ENCODE results near the gene CDK18.

The CDK18 gene

DNA sequence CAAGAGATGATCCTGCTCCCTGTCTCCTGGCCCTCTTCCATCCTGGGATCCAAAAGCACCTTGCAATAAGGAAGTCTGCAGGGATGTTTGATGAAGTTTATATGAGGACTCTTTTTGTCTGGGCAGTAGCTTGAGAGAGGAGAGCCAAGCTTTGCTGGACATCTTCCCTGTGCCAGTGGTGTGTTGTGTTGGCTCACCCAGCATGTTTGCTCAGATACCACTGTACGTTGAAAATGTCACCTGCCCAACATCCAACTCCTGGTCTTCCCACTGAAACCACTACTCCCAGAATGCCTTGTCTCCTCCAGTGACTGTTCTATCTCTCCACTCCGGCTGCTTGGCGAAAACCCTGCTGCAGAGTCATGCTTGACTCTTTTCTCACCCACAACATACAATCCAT lies 12.8 kb downstream of the CDK18 start:
- H3K4me3 ChIP-seq (ENCODE audit: low read depth, low read length), result no peak overlapping the region
- TF ChIP-seq, protein P1, sequence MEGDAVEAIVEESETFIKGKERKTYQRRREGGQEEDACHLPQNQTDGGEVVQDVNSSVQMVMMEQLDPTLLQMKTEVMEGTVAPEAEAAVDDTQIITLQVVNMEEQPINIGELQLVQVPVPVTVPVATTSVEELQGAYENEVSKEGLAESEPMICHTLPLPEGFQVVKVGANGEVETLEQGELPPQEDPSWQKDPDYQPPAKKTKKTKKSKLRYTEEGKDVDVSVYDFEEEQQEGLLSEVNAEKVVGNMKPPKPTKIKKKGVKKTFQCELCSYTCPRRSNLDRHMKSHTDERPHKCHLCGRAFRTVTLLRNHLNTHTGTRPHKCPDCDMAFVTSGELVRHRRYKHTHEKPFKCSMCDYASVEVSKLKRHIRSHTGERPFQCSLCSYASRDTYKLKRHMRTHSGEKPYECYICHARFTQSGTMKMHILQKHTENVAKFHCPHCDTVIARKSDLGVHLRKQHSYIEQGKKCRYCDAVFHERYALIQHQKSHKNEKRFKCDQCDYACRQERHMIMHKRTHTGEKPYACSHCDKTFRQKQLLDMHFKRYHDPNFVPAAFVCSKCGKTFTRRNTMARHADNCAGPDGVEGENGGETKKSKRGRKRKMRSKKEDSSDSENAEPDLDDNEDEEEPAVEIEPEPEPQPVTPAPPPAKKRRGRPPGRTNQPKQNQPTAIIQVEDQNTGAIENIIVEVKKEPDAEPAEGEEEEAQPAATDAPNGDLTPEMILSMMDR (IDR thresholded peaks at IDR 0.05; ENCODE audit: borderline replicate concordance, insufficient read depth, low read depth, low read length), result no peak

DNA sequence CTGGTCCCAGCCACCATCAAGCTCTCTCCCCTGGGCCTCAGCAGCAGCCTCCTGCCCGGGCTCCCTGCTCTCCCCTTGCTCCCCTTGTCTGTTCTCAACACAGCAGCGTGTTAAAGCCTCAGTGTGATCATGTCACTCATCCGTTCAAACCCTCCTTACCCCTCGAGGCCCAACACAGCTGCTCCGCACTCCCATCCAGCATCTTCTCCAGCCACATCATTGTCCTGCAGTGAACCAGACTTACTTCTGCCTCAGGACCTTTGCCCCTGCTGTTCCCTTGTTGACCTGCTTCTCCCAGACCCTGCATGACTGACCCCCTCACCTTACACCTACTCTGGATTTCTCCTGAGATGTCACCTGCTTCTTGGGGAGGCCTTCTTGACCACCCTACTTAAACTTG lies 13.3 kb downstream of the CDK18 start:
- TF ChIP-seq, protein P1 (IDR thresholded peaks at IDR 0.05; ENCODE audit: borderline replicate concordance, insufficient read depth, low read depth, low read length), result no peak
- no peak overlapping the region for H3K4me3 ChIP-seq (ENCODE audit: low read depth, low read length)

DNA sequence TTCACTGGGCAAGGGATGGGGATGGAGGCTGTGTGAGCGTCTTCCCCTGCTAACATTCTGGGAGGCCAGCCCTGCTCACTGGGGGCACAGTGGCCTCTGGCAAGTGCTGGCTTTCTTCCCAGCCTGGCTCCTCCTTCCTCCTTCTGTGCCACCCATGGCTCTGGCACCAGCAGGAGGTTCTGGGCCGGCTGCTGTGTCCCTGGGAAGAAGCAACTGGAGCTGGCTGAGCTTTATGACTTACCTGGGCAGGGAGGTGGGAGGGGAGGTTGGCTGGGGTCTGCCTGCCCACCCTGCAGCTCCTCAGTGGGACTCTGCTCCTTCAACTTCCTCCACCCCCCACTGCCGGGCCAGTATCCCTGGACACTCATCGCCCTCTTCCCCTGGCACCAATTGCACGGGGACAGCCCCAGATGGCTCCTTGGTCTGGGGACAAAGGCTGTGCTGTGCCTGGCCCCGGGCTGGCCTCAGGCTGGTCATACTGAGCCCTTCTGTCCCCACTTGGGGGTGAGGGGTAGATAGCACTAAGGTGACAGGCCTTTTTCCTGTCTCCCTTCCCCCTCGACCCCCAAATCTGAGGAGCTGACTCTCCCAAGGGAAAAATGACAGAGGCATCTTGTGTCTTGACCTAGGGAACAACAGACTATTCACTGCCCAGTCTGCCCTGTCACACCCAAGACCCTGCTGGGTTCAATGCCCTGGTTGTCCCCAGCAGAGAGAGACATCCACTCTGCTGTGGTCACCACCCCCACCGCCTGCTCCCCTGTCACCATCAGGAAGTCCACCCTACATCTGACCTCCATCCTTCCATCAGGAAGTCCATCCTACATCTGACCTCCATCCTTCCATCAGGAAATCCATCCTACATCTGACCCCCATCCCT lies 14.4 kb downstream of the CDK18 start:
- TF ChIP-seq, protein P1 (IDR thresholded peaks at IDR 0.05; ENCODE audit: borderline replicate concordance, insufficient read depth, low read depth, low read length), result no peak
- H3K4me3 ChIP-seq (ENCODE audit: low read depth, low read length), result no peak overlapping the region

DNA sequence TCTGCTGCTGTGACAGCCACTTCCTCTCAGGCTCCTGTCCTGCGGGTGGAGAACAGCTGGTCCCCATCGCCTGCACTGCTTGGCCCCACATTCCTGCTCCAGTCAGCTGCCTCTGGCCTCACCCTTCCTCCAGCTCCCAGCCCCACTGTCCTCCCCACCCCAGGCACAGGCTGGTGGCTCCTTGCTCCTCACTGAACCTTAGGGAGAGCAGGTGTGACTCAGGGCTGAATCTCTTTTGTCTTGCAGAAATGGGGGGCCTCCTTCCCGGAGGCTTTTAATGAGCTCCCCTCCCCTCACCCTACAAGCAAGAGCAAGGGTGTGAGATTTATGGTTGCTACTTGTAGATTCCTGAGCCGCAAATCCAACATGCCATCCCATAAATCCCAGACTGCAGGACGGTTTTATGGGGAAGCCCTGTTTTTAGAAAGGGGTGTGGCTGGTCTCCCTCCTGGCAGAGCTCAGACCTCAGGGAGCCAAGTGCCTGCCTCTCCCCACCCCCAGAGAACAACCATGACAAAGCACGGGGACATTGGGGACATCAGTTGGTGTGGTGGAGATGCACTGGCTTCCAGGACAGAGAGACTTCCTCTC lies 15.2 kb downstream of the CDK18 start:
- TF ChIP-seq, protein P1 (IDR thresholded peaks at IDR 0.05; ENCODE audit: borderline replicate concordance, insufficient read depth, low read depth, low read length), result no peak
- H3K4me3 ChIP-seq (ENCODE audit: low read depth, low read length), result no peak overlapping the region

DNA sequence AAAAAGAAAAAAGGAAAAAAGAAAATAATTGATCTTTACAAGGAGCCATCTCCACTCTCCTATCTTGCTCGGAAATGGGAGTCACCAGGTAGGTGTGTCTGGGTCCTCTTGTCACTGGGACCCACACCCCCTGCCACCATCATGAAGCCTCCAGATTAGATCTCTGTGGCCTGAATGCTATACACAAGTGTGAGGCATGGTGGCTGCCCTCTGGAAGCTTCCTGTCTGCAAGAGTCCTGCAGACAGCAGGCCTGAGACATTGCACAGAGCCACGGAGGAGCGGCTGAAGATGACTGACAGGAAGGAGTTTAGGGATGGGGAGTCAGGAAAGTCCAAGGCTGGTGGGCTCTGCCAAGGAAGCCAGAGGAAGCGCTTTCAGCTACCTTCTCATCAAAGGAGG lies 16.2 kb downstream of the CDK18 start:
- TF ChIP-seq, protein P1 (IDR thresholded peaks at IDR 0.05; ENCODE audit: borderline replicate concordance, insufficient read depth, low read depth, low read length), result no peak
- no peak overlapping the region for H3K4me3 ChIP-seq (ENCODE audit: low read depth, low read length)

DNA sequence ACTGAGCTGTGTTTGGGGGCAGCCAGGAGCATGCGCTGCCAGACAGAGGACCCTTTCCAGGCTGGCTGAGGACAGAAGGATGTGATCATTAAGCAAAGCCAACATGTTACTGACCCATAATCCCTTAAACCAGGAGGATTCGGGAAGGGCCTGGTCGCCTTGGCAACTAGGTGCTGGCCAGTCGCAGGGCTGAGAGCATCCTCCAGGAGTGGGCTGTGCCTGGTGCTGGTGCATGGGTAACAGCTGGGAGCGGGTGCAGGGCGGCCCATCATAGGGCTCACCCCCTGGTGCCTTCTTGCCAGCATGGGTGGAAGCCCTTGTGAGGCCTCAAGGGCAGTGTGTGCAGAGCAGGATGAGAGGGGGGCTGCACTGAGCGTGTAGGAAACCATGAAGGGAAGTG lies 17.2 kb downstream of the CDK18 start:
- TF ChIP-seq, protein P1 (IDR thresholded peaks at IDR 0.05; ENCODE audit: borderline replicate concordance, insufficient read depth, low read depth, low read length), result no peak
- H3K4me3 ChIP-seq (ENCODE audit: low read depth, low read length), result no peak overlapping the region

DNA sequence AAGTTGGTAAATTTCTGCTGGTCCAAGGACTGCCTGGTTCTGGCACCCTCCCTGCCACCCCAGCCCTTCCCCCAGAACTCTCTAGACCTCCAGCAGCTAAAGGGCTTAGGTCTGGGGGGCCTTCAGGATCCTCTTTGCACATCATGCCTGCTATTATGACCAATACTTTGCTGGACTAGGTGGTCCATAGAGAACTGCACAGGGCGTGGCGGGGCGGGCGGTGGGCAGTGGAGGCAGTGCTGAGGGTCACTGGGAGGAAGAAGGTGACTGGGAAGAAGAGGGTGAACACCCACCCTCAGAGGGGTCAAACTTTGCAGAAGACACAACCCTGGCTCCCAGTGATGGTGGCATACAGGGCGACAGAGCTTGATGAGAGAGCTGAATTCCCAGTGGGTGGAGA lies 18.2 kb downstream of the CDK18 start:
- no peak overlapping the region for H3K4me3 ChIP-seq (ENCODE audit: low read depth, low read length)
- TF ChIP-seq, protein P1 (IDR thresholded peaks at IDR 0.05; ENCODE audit: borderline replicate concordance, insufficient read depth, low read depth, low read length), result no peak
